ENCODE data around the gene SIRT5. TPM values are rescaled to one million over a fixed set of nuclear protein-coding genes. Genes with fewer than 3 reads are reported as not detected.

Gene SIRT5
- total RNA-seq, 4 donors from 2014 or later: 9.0 to 20.9 (median 16.9) TPM

DNA sequence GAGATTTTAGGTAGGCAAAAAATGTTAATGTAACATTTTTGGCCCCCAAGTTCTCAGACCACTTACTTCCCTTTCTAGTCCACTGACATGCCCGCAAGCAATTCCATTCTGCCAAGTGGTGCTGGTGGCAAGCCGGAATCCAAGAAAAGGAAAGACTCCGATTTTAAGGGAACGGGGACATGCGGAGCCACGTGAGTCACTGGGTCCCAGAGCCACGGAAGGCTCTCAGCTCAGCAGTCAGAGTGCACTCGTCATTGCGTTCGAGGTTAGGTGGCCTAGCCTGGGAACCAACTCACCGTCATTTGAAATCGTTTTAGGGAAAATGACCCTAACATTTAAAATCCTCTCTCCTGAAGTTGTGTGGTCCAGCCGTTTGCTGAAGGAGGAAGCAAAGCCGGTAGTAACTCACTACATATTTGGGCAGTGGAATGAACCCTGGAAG is 711 bp upstream of the SIRT5 start:
- TF ChIP-seq, protein P1, sequence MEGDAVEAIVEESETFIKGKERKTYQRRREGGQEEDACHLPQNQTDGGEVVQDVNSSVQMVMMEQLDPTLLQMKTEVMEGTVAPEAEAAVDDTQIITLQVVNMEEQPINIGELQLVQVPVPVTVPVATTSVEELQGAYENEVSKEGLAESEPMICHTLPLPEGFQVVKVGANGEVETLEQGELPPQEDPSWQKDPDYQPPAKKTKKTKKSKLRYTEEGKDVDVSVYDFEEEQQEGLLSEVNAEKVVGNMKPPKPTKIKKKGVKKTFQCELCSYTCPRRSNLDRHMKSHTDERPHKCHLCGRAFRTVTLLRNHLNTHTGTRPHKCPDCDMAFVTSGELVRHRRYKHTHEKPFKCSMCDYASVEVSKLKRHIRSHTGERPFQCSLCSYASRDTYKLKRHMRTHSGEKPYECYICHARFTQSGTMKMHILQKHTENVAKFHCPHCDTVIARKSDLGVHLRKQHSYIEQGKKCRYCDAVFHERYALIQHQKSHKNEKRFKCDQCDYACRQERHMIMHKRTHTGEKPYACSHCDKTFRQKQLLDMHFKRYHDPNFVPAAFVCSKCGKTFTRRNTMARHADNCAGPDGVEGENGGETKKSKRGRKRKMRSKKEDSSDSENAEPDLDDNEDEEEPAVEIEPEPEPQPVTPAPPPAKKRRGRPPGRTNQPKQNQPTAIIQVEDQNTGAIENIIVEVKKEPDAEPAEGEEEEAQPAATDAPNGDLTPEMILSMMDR (IDR thresholded peaks at IDR 0.05; ENCODE audit: low read depth): no peak

DNA sequence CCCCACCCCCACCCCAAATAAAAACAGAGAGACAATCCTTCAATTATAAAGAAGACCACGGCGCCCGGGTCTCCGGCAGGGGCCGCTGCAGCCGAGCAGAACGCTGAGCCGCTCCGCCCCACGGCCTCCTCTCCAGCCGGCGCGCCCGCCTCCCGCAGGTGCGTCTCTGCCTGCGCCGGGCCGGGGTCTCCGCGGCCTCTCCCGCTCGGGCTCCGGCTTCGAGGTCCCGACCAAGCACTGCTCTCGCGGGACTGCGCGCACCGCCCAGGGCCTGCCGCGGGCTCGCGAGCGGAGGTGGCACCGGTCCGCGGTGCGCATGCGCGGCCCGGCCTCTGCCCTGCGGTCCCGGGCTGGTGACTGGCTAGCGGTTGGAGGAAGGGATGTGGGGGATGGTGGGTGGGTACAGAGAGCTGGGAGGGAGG is 241 bp upstream of the SIRT5 start:
- TF ChIP-seq, protein P1 (IDR thresholded peaks at IDR 0.05; ENCODE audit: low read depth): no peak

DNA sequence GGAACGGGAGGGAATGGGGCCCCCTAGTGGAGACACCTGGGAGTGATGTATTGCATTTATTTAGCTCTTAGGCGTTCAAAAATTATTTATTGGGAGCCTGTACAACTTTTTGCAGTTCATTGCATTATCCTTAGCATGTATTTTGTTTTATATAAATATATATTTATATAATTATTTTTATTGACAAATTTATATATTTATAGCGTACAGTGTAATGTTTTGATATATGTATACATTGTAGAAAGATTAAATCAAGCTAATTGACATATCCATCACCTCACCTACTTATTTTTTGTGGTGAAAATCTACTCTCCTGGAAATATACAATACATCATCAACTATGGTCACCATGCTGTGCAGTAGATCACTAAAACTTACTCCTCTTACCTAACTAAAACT is 975 bp downstream of the SIRT5 start:
- TF ChIP-seq, protein P1 (IDR thresholded peaks at IDR 0.05; ENCODE audit: low read depth): no peak

DNA sequence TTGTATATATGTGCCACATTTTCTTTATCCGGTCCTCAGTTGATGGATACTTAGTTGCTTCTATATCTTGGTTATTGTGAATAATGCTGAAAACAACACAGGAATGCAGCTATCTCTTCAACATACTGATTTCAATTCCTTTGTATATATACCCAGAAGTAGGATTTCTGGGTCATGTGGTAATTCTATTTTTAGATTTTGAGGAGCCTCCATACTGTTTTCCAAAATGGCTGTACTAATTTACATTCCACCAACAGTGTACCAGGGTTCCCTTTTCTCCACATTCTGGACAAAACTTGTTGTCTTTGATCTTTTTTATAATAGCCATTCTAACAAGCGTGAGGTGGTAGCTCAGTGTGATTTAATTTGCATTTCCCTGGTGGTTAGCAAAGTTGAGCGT is 1.6 kb downstream of the SIRT5 start:
- TF ChIP-seq, protein P1 (IDR thresholded peaks at IDR 0.05; ENCODE audit: low read depth): no peak

DNA sequence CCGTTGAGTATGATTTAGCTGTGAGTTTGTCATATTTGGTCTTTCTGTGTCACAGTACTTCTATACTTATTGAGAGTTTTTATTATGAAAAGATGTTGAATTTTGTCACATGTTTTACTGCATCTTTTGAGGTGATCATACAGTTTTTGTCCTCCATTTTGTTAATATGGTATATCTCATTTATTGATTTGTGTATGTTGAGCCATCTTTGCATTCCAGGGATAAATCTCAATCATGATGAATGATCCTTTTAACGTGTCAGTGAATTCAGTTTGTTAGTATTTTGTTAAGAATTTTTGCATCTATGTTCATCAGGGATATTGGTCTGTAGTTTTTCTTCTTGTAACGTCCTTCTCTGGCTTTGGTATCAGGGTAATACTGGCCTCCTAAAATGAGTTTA is 3.5 kb downstream of the SIRT5 start:
- TF ChIP-seq, protein P1 (IDR thresholded peaks at IDR 0.05; ENCODE audit: low read depth): no peak

DNA sequence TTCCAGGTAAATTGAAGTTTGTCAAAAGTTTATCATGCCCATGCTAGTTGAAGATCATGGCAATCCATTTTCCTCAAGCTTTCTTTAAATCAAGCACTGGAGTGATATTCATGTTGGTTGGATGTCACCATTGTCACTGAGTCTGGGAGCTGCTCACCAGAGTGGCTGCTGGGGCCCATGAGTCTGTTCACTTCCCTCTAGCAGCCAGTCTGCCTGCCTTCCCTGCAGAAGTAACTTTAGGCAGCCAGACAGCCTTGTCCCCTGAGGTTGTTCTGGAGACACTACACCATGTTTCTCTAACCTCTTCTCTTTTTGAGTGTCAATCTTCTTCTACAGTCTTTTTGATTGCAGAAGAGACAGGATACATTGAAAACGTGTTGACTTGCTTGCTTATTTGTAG is 5.5 kb downstream of the SIRT5 start:
- TF ChIP-seq, protein P1 (IDR thresholded peaks at IDR 0.05; ENCODE audit: low read depth): no peak

DNA sequence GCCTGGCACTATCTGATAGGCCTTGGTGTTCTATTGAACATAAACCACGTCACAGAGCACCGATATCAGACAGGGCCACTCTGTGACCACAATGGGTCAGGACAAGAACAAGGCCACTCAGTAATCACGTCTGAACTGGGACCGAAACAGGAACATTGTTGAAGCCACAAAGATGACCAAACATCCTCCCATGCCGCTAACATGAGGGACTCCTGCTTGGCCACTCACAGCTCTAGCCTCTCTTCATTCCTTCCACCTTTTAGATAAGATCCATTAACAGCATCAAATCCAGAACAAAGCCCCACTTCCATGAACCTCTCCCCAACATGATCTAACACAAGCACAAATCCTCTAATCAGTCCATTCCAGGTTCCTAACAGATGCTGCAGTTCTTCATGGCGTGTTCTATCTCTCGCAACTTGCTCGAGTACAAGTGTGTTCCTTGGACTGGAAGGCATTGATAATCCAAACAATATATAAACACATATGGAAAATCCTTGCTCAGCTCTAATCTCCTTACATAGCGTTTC is 7.4 kb downstream of the SIRT5 start:
- TF ChIP-seq, protein P1 (IDR thresholded peaks at IDR 0.05; ENCODE audit: low read depth): no peak
